Activated gamma-delta T cell treated with Interleukin-2 at 50 U/mL for 16 hours (primary cell): Measurements from ENCODE around the gene LAMB1.
"Not testable (repeated sequence)": the region's sequence is repeated elsewhere in the genome, so short reads cannot be mapped to it uniquely, and the experiment has no call there.

Experiments
- DNase-seq: peaks from one replicate; pipeline ENCODE4 v3.0.0-alpha.2; 2020

The LAMB1 gene

GRCh38 chr7:107939573-107940489, 63.1 kb downstream of the LAMB1 start:
- DNase-seq: no peak

GRCh38 chr7:107938456-107939250, 64.3 kb downstream of the LAMB1 start:
- no peak for DNase-seq

- no peak for DNase-seq
Observed at GRCh38 chr7:107937531-107937930, 65.4 kb downstream of the LAMB1 start.

GRCh38 chr7:107936312-107936711, 66.6 kb downstream of the LAMB1 start:
- no peak for DNase-seq

GRCh38 chr7:107934991-107935770, 67.8 kb downstream of the LAMB1 start:
- DNase-seq: no peak

GRCh38 chr7:107933386-107934013, 69.5 kb downstream of the LAMB1 start:
- DNase-seq: no peak

- DNase-seq: no peak
Observed at GRCh38 chr7:107932805-107933204, 70.2 kb downstream of the LAMB1 start.

- no peak for DNase-seq
Observed at GRCh38 chr7:107931740-107932515, 71.0 kb downstream of the LAMB1 start.

GRCh38 chr7:107926481-107926880, 76.5 kb downstream of the LAMB1 start:
- DNase-seq: no peak

- DNase-seq: no peak
Observed at GRCh38 chr7:107924841-107925504, 78.0 kb downstream of the LAMB1 start.

- DNase-seq: no peak
Observed at GRCh38 chr7:107922886-107923285, 80.1 kb downstream of the LAMB1 start.

- not testable (repeated sequence) for DNase-seq
Observed at GRCh38 chr7:107921826-107922225, 81.1 kb downstream of the LAMB1 start.

GRCh38 chr7:107920048-107920772, 82.8 kb downstream of the LAMB1 start:
- DNase-seq: no peak

- DNase-seq: no peak
Observed at GRCh38 chr7:107918948-107919347, 84.0 kb downstream of the LAMB1 start.

- DNase-seq: no peak
Observed at GRCh38 chr7:107917763-107918651, 85.0 kb downstream of the LAMB1 start.

GRCh38 chr7:107915541-107915940, 87.4 kb downstream of the LAMB1 start:
- DNase-seq: no peak

GRCh38 chr7:107914831-107915230, 88.1 kb downstream of the LAMB1 start:
- no peak for DNase-seq

- no peak for DNase-seq
Observed at GRCh38 chr7:107913851-107914250, 89.1 kb downstream of the LAMB1 start.

GRCh38 chr7:107911981-107912380, 91.0 kb downstream of the LAMB1 start:
- DNase-seq: no peak
